Endodermal cell (in vitro differentiated cells): ENCODE measurements around the gene SKAP1. TPM values are rescaled to one million over a fixed set of nuclear protein-coding genes. Genes with fewer than 3 reads are reported as not detected.

ENCODE experiments used
- DNase-seq: peaks from one replicate; pipeline ENCODE4 v3.0.0-alpha.2; 2017
- H3K27ac ChIP-seq: 2 replicates; pipeline ENCODE4 v1.5.1; 2013; ENCODE audit warnings: mild to moderate bottlenecking, low read depth, low read length, moderate library complexity
- H3K27me3 ChIP-seq: 2 replicates; pipeline ENCODE4 v1.6.1; 2013; ENCODE audit warnings: mild to moderate bottlenecking, low read length, moderate library complexity; ENCODE audit not compliant: insufficient read depth, control insufficient read depth, poor library complexity, severe bottlenecking
- H3K36me3 ChIP-seq: 2 replicates; pipeline ENCODE4 v1.7.0; 2013; ENCODE audit warnings: mild to moderate bottlenecking, low read length, moderate library complexity; ENCODE audit not compliant: control insufficient read depth, insufficient read depth
- H3K4me1 ChIP-seq: one replicate; pipeline ENCODE4 v1.7.0; 2013; ENCODE audit warnings: low read length; ENCODE audit not compliant: control insufficient read depth, insufficient read depth
- H3K4me3 ChIP-seq: 2 replicates; pipeline ENCODE4 v1.5.1; 2013; ENCODE audit warnings: mild to moderate bottlenecking, low read length, moderate library complexity
- H3K9ac ChIP-seq: 2 replicates; pipeline ENCODE4 v1.6.1; 2013; ENCODE audit warnings: mild to moderate bottlenecking, low read length, moderate library complexity; ENCODE audit not compliant: poor library complexity, severe bottlenecking; ENCODE audit errors: extremely low read depth
- H3K9me3 ChIP-seq: 2 replicates; pipeline ENCODE4 v1.6.1; 2013; ENCODE audit warnings: mild to moderate bottlenecking, low read length, moderate library complexity; ENCODE audit not compliant: control insufficient read depth
- H3K27ac Mint-ChIP-seq: 2 replicates; pipeline ENCODE4 v1.8.0; 2020; ENCODE audit warnings: mixed read lengths
- H3K27me3 Mint-ChIP-seq: 2 replicates; pipeline ENCODE4 v1.8.0; 2021; ENCODE audit warnings: mild to moderate bottlenecking, mixed read lengths; ENCODE audit not compliant: insufficient read depth
- H3K36me3 Mint-ChIP-seq: 2 replicates; pipeline ENCODE4 v1.8.0; 2020; ENCODE audit warnings: low read depth, mixed read lengths
- H3K4me1 Mint-ChIP-seq: 2 replicates; pipeline ENCODE4 v1.8.0; 2020; ENCODE audit warnings: mixed read lengths
- H3K4me3 Mint-ChIP-seq: 2 replicates; pipeline ENCODE4 v1.8.0; 2020; ENCODE audit warnings: mild to moderate bottlenecking, moderate library complexity, mixed read lengths
- H3K9me3 Mint-ChIP-seq: 2 replicates; pipeline ENCODE4 v1.8.0; 2020; ENCODE audit warnings: mild to moderate bottlenecking, mixed read lengths
- CTCF ChIP-seq: fragments of 200-600 bp; sonication (generic); conservative IDR thresholded peaks from 2 replicates; pipeline ENCODE4 v1.5.0; 2021; ENCODE audit warnings: antibody characterized with exemption, mild to moderate bottlenecking
- WGBS, 2 experiments: methylation state at CpG; one replicate each; pipeline versions ENCODE4 v1.1.5 to v1.1.7; 2013; ENCODE audit warnings: missing lambda C conversion rate in 2 of 2, mixed read lengths in 1 of 2; ENCODE audit not compliant: insufficient coverage in 1 of 2, insufficient read length in 1 of 2; 5-methylcytosine and 5-hydroxymethylcytosine counted together
- total RNA-seq, 2 donors: library from RNA; stranded (reverse); fragmentation: NEBNext Ultra II Directional in 1 of 2; extraction: Animal tissue kit (Norgen Biotek cat#: 25700) in 1 of 2; gene quantifications; 2 replicates in 1 of 2; 3 replicates in 1 of 2; pipeline ENCODE4 v1.2.1, GENCODE V29; 2021

The SKAP1 gene
- total RNA-seq, 2 donors from 2014 or later = 0.31 to 0.53 TPM

DNA sequence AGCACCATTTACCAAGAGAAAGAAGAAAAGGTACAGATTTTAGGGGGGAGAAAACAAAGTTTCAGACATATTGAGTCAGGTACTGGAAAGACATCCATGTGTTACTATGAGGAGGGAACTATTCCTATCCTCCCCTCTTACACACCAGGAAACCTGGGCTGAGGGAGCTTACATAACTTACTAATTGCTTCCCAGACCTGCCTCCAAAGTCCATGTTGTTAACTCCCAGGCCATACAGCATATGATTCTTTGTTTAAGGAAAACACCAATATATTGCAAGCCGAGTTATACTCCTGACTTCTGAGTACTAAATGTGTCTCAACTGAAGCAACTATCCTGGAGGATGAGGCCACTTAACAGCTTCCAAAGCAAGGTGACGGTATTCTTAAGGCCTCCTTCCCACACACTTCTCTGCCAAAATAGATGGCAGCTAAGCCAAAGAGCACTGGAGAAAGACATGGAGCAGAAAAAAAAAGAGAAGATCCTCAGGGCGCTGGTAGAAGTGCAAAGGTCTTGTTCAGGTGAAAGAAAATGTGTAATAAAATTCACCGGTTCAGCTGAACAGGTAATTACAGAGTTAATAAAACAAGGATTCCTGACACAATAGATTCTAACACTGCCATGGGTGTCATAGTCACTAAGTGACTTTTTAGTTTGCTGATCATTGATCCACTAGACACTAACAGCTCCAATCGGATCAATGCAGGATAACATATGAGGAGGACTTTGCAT lies 151.1 kb downstream of the SKAP1 start:
- Histone ChIP-seq H3K4me3 (no peak overlapping the region), H3K9me3 (no peaks in the 10 kb centered on the region), H3K9ac (no peak overlapping the region), H3K36me3 (no peaks in the 10 kb centered on the region), H3K4me1 (no peaks in the 10 kb centered on the region), H3K27me3 (no peaks in the 10 kb centered on the region), H3K27ac (no peak overlapping the region)
- H3K4me1 Mint-ChIP-seq = peaks cover 6% of the 10 kb centered on the region
- H3K9me3 Mint-ChIP-seq = no peaks in the 10 kb centered on the region
- H3K27ac Mint-ChIP-seq = no peak overlapping the region
- TF ChIP-seq CTCF = no peak
- H3K4me3 Mint-ChIP-seq = no peak overlapping the region
- DNase-seq = no peak
- peaks cover 20% of the 10 kb centered on the region for H3K27me3 Mint-ChIP-seq
- no peaks in the 10 kb centered on the region for H3K36me3 Mint-ChIP-seq
- 95 to 100% methylated on average over 3 to 5 of the region's 5 CpGs for whole genome bisulfite sequencing, 2 experiments

GRCh38 chr17:48276776-48277175 lies 153.2 kb downstream of the SKAP1 start:
- H3K27me3 Mint-ChIP-seq = peaks cover 20% of the 10 kb centered on the region
- Histone ChIP-seq H3K9ac (no peak overlapping the region), H3K4me1 (no peaks in the 10 kb centered on the region), H3K4me3 (no peak overlapping the region), H3K36me3 (no peaks in the 10 kb centered on the region), H3K27ac (no peak overlapping the region), H3K9me3 (no peaks in the 10 kb centered on the region), H3K27me3 (no peaks in the 10 kb centered on the region)
- WGBS, 2 experiments = 100% methylated on average over 1 of the region's 1 CpG; no CpG with 5 or more reads in 1 of the 2 experiments
- TF ChIP-seq CTCF = no peak
- DNase-seq = no peak
- H3K4me1 Mint-ChIP-seq = no peaks in the 10 kb centered on the region
- H3K27ac Mint-ChIP-seq = no peak overlapping the region
- no peaks in the 10 kb centered on the region for H3K36me3 Mint-ChIP-seq
- H3K4me3 Mint-ChIP-seq = no peak overlapping the region
- no peaks in the 10 kb centered on the region for H3K9me3 Mint-ChIP-seq

DNA sequence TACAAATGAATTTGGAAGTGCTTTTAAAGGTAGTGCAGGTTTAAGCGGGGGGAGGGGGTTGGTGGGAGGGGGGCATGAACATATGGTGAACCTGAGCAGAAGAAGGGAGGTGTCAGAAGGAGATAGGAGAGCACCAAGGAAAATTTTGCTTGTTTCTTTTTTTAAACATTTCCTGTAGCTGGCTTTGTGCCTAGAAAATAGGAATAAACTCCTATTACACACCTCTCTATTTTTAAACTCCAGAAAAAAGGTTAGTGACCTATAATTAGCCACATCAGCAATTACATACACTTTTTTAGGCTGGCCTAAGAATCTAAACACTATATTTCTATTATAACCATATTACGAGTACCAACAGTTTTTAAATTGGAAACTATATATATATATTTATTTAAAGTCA lies 159.1 kb downstream of the SKAP1 start:
- Histone ChIP-seq H3K36me3 (no peaks in the 10 kb centered on the region), H3K9ac (no peak overlapping the region), H3K9me3 (no peaks in the 10 kb centered on the region), H3K27ac (no peak overlapping the region), H3K27me3 (no peaks in the 10 kb centered on the region), H3K4me3 (no peak overlapping the region), H3K4me1 (no peaks in the 10 kb centered on the region)
- H3K4me1 Mint-ChIP-seq = no peaks in the 10 kb centered on the region
- 100% methylated on average over 1 of the region's 2 CpGs; no CpG with 5 or more reads in 1 of the 2 experiments for WGBS, 2 experiments
- no peaks in the 10 kb centered on the region for H3K9me3 Mint-ChIP-seq
- TF ChIP-seq CTCF = no peak
- no peaks in the 10 kb centered on the region for H3K36me3 Mint-ChIP-seq
- peaks cover 13% of the 10 kb centered on the region for H3K27me3 Mint-ChIP-seq
- no peak for DNase-seq
- H3K27ac Mint-ChIP-seq = no peak overlapping the region
- H3K4me3 Mint-ChIP-seq = no peak overlapping the region
